Measurements from ENCODE around the gene ICE1.

The ICE1 gene

DNA sequence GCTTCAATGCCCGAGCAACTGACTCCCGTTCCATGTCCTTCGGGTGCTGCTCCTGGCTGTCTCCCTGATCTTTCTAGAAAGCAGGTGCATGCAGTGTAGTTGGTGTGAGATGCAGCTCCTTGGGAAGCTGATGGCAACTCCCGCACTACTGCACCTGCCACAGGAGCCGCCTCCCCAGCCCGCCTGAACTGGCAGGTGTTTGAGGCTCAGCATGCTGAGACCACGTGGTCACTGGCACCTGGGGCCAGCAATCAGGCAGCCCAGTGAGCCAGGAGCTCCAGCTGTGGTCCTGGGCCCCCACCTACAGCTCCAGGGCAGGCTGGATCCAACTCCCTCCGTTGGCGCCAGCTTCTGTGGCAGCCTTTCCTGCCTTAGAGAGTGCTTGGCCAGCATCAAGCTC is 111.5 kb downstream of the ICE1 start:
- DNase-seq (ENCODE audit: low spot score), result no peak

- DNase-seq (ENCODE audit: low spot score), result no peak
Measured at GRCh38 chr5:5534333-5534732, 111.9 kb downstream of the ICE1 start.

DNA sequence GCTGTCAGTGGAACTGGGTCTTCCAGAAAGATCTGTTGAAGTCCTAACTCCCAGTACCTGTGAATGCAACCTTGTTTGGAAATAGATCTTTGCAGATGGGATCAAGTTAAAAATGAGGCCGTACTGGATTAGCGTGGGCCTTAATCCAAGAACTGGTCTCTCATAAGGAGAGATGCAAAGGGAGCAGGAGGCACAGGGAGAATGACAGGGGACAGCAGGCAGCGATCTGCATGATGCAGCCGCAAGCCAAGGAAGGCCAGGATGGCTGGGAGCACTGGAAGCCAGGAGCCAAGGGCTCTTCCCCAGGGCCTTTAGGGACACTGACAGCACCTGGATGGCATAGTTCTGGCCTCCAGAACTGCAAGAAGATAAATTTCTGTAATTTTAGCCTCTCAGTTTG is 114.4 kb downstream of the ICE1 start:
- no peak for DNase-seq (ENCODE audit: low spot score)

DNA sequence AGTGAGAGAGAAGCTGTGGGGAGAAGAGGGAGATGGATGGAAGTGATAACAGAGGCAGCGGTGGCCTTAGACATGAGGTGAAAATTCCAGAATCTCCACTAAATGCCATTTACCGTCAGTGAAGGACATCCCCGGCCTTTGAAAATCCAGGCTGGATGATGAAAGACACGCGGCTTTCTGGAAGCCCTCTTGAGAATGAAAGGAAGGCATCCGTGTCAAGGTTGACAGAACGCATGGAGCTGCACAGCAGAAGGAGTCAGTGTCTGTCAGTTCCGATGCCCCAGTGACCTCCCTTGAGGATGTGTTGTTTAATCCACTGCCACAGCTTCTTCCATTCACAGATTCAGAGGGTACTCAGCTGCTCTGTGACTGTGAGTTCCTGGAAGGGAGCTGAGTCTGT is 114.9 kb downstream of the ICE1 start:
- DNase-seq (ENCODE audit: low spot score), result no peak

GRCh38 chr5:5539590-5539989 is 117.1 kb downstream of the ICE1 start:
- no peak for DNase-seq (ENCODE audit: low spot score)

All from SK-N-DZ (cell line).